IPS-NIHi11 (cell line): ENCODE measurements around the gene PPP6C.
A peak's percentile ranks its signal among the peaks of the same experiment; 100 is the strongest.
"Not testable (repeated sequence)": the region's sequence is repeated elsewhere in the genome, so short reads cannot be mapped to it uniquely, and the experiment has no call there.

Experiments
- DNase-seq: peaks from one replicate; pipeline ENCODE4 v3.0.0; 2012; ENCODE audit warnings: mixed read lengths, low spot score

PPP6C gene

DNA sequence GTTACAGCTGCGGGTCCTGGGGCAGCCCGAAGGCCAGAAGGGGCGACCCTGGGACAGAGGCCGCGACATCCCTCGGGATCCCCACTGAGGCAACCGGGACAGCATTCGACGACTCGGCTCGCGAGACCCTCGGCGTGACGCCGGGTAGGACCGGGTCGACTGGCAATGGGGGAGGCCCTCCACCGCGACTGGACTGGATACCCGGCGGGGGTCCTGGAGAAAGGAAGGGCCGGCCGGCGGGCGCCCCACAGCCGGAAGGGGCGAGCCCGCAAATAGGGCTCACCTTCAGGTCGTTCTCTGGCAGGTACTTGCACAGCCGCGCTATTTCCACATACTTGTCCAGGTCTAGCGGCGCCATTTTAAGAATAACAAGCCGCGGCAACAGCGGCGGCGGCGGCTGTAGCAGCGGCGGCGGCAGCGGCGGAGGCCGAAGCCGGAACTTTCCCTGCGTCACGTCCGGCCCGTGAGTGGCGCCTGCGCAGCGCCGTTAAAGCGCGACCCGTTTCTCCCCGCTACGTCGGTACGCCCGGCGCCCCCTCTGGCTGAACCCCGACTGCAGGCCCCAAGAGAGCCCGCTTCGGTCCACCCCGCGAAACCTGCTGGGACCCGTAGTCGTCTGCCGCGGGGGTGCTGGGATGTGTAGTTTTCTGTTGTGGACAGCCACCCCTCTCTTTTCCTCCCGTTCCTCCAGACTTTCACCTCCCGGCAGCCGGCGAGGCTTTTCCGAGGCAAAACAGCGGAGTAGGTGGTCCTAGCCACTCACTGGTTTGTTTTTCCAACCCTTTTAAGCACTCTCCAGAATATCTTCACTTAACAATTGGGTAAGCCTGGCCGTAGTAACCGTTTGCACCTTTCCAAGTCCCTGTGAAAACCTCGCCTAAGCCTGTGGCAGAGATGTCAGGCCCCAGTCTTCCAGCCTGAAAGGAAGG is at the start of gene PPP6C:
Gene PPP6C, minus strand, starts transcription at position 443 of the 929 bp plus-strand sequence. Its CDS starts 85 bp downstream, at position 358.
- peak; percentile 99 for DNase-seq

DNA sequence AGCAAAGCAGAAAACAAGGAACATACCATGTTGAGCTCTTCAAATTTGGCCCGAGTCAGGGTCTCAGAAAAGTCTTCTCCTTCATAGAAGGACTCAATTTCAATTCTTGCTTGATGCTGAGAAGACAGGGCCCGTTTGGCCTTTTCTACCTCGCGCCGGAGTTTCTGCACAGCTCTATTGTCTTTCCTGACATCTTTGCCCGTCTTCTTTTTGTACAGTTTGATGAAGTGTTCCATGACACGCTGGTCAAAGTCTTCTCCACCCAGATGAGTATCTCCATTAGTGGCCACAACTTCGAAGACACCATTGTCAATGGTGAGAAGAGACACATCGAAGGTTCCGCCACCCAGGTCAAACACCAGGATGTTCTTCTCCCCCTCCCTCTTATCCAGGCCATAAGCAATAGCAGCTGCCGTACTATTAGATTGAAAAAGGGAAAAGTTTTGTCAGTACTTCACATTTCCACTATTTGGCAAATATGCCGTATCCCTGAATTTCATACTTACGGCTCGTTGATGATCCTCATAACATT is 49.4 kb upstream of the PPP6C start:
- no peak for DNase-seq

DNA sequence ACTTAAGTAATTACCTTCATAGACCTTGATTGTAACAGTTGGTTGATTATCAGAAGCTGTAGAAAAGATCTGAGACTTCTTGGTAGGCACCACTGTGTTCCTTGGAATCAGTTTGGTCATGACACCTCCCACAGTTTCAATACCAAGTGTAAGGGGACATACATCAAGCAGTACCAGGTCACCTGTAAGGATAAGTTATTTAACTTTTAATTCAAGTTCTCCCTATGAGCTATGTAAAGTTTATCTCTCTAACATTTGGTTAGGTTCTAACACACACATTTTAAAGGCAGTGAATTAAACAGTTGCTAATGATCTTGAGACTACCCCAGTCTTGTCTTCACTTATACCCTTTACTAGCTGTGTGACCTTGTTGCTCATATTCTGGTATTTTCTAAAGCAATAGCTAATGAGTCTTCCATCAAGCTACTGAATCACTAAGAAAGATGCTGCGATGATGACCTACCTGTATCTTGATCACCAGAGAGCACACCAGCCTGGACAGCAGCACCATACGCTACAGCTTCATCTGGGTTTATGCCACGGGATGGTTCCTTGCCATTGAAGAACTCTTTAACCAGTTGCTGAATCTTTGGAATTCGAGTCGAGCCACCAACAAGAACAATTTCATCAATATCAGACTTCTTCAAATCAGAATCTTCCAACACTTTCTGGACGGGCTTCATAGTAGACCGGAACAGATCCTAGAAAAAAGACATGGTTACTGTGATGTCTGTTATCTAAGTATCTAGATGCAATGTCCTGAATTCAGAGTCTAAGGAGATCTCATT is 48.7 kb upstream of the PPP6C start:
- no peak for DNase-seq

DNA sequence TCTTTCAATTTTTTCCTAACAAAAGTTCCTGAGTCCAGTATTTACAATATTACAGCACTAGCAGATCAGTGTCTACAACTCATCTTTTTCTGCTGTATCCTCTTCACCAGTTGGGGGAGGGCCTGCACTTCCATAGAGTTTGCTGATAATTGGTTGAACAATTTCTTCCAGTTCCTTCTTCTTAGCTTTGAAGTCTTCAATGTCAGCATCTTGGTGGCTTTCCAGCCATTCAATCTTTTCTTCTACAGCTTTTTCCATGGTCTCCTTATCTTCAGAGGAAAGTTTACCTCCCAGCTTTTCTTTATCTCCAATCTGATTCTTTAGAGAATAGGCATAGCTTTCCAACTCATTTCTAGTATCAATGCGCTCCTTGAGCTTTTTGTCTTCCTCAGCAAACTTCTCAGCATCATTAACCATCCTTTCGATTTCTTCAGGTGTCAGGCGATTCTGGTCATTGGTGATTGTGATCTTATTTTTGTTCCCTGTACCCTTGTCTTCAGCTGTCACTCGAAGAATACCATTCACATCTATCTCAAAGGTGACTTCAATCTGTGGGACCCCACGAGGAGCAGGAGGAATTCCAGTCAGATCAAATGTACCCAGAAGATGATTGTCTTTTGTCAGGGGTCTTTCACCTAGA is 47.0 kb upstream of the PPP6C start:
- not testable (repeated sequence) for DNase-seq

DNA sequence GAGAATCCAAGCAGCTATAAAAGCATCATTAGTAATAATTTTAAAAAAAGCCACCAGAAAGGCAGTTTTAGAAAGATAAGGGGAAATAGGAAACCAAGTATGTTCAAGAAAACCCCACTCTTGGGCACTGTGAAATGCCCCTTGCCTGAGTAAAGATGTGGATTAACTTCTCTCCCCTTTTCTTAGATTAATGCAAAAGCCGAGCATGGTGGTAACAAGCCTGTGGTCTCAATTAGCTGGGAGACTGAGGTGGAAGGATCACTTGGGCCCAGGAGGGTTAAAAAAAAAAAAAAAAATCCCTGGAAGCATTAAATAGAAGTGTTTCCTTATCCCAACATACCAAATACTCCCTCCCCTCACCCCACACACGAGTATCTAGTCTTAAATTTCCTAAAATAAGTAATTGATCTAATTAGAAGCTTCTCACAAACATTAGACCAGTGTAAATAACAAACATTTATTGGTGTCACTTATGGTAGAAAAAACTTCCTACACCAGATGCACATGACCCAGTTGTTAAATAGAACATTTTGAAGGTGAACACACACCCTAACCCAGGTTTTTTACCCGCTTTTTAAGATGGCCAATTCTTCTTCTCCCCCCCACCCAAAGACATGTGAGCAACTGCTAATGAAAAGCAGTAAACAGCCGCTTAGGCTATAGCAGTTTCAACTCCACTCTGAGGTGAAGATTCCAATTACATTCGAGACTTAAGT is 46.4 kb upstream of the PPP6C start:
- no peak for DNase-seq

DNA sequence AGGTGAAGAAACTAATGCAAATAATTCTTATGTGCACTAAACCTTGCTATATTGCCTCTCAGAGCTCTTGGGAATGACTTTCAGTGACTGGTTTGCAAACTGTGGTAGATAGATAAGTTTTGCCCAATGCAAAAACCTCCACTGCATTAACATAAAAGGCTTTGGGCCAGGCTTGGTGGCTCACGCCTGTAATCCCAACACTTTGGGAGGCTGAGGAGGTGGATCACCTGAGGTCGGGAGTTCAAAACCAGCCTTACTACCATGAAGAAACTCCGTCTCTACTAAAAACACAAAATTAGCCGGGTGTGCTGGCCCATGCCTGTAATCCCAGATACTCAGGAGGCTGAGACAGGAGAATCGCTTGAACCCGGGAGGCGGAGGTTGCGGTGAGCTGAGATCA is 44.5 kb upstream of the PPP6C start:
- DNase-seq: not testable (repeated sequence)

DNA sequence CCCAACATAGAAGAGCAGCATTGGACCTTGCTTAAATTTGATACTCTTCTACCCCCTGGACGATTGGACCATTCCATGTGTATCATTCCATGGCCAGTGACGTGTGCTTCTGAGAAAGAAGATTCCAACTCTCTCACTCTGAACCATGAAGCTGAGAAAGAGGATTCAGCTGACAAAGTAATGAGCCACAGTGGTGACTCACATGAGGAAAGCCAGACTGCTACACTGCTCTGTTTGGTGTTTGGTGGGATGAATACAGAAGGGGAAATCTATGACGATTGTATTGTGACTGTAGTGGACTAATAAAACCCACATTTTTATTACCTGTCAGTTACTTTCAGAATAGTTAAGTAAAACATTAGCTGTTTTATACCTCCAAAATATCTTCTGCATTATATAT is 44.1 kb upstream of the PPP6C start:
- no peak for DNase-seq

DNA sequence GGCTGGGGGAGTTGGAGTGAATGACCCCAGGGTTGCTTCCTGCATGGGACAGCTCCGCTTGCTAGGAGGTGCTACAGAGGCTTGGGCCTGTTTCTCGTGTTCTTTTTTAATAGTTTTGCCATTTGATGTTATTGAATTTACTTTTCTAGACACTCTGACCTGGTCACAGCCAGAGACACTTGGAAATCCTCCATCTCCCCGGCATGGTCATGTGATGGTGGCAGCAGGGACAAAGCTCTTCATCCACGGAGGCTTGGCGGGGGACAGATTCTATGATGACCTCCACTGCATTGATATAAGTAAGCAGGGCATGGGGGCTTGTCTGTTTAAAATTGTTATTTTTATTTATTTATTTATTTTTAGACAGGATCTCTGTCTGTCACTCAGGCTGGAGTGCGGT is 38.2 kb upstream of the PPP6C start:
- DNase-seq: no peak

DNA sequence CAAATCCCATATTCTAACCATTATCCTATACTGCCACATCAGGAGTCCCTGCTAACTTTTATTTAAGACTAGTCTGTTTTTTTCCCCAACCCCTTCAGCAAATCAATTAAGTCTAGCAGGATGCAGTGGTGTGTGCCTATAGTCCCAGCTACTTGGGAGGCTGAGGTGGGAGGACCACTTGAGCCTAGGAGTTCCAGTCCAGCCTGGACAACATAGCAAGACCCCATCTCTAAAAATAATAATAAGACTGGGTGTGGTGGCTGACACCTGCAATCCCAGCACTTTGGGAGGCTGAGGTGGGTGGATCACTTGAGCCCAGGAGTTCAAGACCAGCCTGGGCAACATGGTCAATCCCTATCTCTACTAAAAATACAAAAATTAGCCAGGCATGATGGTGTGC is 35.3 kb upstream of the PPP6C start:
- not testable (repeated sequence) for DNase-seq

DNA sequence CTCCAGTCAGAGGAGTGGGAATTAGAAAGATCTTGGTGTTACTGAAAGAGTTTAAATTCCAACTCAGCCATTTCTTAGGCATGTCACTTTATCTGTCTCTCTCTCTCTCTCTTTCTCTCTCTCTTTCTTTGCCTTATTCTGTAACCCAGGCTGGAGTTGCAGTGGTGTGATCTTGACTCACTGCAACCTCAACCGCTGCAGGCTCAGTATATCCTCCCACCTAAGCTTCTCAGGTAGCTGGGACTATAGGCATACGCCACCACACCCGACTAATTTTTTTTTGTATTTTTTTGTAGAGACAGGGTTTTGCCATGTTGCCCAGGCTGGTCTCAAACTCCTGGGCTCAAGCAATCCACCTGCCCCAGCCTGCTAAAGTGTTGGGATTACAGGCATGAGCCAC is 29.0 kb upstream of the PPP6C start:
- DNase-seq: no peak

DNA sequence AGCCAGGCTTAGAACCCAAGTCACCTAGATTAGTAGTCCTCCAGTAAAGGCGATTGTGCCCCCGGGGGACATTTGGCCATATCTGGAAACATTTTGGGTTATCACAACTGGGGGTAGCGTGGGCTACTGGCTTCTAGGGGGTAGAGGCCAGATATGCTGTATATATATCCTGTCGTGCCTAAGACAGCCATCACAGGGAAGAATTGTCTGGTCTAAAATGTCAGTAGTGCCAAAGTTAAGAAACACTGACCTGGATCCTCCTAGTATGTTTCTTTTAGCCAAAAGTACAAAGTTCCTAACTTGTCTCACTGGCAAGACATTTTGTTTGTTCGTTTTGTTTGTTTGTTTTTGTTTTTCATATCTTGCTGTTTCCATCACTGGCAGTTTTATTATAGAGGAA is 24.6 kb upstream of the PPP6C start:
- no peak for DNase-seq

DNA sequence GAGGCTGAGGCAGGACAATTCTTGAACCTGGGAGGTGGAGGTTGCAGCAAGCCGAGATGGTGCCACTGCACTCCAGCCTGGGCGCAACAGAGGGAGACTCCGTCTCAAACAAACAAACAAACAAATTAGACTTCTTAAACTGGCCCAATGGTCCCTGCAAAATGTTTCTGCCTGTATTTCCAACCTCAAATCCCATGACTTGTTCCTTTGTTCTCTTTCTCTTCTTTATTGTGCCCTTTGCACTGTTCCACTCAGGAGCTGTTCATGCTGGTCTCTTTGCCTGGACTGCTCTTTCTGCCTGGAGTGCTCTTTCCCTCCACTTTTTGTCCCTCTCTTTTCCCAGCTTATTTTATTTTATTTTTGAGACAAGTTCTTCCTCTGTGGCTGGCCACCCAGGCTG is 14.9 kb upstream of the PPP6C start:
- no peak for DNase-seq

DNA sequence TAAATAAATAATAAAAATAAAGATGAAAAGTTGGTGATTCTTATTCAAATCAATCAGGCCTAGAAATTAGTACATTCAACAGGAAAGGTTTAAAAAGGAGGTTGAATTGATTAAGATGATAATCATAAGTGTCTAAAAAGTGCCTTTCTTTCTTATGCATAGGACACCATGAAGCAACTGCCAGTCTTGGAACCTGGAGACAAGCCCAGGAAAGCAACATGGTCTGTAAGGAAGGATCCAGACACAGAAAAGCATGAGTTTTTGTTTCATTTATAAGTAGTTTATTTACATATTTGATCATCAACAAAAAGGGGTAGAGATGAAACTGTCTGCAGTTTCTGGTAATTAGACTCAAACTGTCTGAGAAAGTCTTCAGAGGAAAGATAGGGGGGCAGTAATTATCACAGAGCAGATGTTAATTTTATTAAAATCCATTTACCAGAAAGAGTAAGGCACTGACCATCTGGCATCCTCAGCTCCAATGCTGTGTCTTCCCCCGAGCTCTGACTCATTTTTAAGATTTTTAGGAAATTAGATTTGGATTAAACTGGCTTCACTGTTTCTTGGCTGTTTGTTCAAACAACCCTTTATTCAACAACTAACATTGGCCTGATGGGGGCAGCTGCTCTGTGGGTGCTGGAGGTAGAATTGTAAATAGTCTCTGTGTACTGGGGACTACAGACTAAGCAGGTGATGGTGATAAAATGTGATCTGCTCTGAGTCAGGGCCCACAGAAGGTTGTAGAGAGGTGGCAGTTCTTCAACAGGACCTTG is 13.4 kb upstream of the PPP6C start:
- DNase-seq: no peak

DNA sequence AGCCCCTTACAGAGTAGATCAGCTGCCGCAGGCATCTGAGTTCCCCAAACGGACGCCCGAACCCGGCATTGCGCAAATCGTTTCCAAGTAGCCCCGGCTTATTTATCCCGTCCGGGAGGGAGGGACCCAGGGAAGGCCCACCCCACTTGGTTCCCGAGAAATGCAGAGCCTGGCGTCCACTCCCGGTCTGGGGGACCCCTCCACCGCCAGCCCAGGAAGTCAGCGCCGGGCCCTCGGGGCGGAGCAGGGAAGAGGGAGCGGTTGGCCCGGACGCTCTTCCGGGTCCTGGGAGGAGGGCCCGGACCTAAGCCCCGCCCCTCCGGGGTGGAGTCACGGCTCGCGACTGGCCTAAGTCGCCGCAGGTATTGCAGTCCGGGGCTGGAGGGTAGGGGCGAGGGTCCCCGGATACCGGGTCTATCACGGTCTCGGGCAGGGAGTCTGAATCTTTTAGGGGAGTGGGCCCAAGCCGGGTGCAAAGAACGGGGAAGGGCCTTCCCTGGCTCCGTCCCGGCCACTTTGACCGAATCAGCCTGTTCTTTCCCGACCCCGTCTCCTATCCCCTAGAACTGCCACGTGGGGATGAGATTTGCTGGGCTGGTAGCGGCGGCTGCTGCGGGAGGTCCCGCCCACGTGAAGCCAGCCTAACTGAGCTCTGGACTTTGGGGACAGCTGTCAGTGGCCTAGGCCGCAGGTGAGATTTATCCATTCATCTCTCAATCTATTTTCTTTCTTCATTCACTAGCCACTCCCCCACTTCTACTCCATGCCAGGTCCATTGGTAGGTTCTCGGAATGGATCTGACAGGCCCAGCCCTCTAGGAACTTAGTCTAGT is 10.8 kb upstream of the PPP6C start, which contains the start of gene RABEPK:
Gene RABEPK, plus strand, starts transcription at position 327 of the 832 bp plus-strand sequence. CDS start 2,472 bp downstream, outside the sequence.
- DNase-seq: peak; percentile 98

DNA sequence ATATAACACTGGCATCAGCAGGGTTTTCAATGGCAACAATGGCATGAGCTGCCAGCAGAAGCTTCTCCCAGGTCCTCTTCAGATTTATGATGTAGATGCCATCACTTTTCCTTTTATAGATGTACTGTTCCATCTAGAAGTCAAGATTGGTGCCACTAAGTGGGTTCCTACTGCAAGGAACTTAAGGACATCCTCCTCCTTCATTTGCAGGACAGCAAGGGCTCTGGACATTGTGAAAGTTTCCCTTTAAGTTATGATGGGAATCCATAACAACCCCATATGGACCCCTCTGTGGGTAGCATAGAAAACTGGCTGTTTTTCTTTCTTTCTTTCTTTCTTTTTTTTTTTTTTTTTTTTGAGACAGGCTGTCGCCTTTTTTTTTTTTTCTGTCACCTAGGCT is 6.0 kb upstream of the PPP6C start:
- DNase-seq: not testable (repeated sequence)

DNA sequence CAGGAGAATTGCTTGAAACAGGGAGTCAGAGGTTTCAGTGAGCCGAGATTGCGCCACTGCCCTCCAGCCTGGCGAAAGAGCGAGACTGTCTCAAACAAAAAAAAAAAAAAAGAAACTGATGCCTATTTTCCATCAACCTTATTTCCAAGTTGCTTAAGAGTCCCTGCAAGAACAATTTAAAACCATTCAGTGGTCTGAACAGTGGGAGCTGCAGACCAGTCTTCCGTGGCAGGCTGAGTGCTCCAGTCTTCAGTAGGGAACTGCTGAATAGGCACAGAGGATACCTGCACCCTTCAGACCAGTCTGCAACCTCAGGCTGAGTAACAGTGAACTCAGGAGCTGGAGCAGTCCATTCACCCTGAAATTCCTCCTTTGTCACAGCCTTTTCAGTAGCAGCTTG is 4.9 kb upstream of the PPP6C start:
- not testable (repeated sequence) for DNase-seq

DNA sequence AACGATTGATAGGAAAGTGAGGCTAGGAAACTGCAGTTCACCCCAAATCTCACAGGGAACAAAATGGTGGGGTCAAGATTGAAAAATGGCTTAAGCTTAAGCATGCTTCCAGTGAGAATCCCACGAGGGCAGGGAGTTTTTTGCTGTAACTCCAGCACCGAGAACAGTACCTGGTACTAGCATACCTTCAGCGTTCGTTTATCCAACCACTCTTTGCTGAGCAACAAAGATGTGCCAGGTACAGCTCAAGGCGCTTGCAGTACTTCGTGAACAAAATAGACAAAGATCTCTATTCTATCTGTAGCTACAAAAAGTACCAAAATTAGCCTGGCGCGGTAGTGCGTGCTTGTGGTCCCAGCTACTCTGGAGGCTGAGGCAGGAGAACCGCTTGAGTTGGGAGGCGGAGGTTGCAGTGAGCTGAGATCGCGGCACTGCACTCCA is 778 bp upstream of the PPP6C start:
- no peak for DNase-seq

DNA sequence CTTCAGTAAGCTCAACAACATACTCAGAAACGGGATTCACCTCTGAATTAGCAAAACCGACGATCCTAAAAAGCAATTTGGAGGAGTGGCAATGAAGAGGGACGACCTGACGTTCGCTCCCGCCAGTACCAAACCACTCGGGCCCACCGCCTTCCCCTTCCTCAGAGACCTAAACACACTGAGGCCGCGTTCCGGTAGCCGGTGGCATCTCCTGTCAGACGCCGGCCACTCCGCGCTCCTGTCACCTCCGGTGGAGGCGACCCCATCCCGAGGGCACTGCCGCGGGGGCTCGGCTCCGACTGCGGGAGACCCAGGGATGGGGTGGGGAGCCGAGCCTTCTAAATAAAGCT is 617 bp downstream of the PPP6C start:
- peak; percentile 38 for DNase-seq

DNA sequence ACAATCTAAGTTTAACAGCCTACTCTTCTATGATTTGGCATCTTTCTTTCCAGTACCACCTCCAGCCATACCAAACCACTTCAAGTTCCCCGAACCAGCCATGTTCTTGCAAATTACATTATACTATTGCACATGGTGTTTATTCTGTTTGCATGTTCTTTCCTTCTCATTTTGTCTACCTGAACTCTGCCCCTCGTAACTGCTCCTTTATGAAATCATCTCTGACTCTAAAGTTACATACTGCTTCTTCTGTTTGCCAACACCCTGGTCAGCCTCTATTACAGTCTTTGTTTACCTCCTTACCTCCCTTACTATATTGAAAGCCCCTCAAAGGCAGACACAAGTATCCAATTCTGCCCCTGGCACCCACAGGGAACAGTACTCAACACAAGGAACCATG is 6.0 kb downstream of the PPP6C start:
- DNase-seq: no peak

DNA sequence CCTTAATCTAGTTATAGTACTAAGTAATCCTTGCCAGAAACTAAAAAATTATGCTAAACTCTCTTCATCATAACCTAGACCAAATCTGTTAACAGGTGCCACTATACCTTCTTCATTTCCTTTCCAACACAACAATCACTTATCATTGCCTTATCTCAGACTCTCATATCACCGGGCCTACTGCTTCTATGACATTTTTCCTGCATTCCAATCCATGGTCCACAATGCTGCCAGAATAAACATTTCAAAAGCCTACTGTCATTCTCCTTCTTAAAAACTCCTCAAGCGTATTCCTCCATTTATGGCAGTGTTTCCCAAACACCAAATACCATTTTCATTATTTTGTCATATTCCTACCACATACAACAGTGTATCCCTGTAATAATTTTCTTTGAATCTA is 6.5 kb downstream of the PPP6C start:
- DNase-seq: no peak
